Coronary artery (tissue), 2 donors: Measurements from ENCODE around the gene F2RL3.

Experiments used
- DNase-seq: peaks from one replicate; pipeline ENCODE4 v3.0.0-alpha.2; 2017; ENCODE audit warnings: low spot score
- H3K27ac ChIP-seq, 2 donors: fragments of 200-600 bp; sonication (generic); one replicate each; pipeline ENCODE4 v1.5.1; 2016 to 2019
- H3K4me3 ChIP-seq: fragments of 200-600 bp; sonication (generic); 2 replicates; pipeline ENCODE4 v1.5.1; 2016; ENCODE audit warnings: mild to moderate bottlenecking, moderate library complexity
- TF ChIP-seq, protein P1 (sequence below): fragments of 200-600 bp; sonication (generic); IDR thresholded peaks from one replicate; pipeline ENCODE4 v1.5.1; 2019; ENCODE audit warnings: antibody characterized with exemption

The F2RL3 gene

DNA sequence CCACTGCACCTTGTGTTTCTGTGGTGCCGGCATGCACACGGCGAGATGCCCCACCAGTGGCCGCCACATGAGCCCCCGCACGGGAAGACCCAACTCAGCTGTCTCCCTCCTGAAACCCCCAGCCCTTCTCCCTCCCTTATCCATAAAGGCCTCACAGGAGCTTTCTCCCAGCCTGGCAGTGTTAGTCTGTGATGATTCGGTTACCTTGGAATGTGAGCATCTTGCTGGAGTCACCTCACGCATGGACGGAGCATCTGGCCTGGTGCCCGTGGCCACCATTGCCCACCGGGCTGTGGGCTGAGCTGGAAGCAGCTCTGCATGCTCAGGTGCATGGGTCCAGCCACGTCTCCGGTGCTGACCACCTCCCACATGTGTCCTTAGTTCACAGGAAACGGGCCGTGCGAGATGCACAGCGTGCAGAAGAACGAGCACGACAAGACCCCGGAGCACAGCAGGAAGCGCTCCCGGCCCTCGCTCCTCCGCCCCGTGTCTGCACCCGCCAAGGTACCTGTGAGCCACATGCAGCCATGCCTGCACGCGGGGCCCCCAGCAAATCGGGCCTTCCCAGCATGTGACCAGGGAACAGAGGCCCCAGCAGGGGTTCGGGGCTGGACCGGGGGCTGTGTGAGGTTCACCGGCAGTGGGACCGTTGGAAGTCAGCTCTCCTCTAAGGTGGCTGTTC is 37.6 kb upstream of the F2RL3 start:
- no peak overlapping the region for H3K27ac ChIP-seq
- no peak overlapping the region for H3K4me3 ChIP-seq
- TF ChIP-seq, protein P1, sequence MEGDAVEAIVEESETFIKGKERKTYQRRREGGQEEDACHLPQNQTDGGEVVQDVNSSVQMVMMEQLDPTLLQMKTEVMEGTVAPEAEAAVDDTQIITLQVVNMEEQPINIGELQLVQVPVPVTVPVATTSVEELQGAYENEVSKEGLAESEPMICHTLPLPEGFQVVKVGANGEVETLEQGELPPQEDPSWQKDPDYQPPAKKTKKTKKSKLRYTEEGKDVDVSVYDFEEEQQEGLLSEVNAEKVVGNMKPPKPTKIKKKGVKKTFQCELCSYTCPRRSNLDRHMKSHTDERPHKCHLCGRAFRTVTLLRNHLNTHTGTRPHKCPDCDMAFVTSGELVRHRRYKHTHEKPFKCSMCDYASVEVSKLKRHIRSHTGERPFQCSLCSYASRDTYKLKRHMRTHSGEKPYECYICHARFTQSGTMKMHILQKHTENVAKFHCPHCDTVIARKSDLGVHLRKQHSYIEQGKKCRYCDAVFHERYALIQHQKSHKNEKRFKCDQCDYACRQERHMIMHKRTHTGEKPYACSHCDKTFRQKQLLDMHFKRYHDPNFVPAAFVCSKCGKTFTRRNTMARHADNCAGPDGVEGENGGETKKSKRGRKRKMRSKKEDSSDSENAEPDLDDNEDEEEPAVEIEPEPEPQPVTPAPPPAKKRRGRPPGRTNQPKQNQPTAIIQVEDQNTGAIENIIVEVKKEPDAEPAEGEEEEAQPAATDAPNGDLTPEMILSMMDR: no peak
- no peak for DNase-seq

DNA sequence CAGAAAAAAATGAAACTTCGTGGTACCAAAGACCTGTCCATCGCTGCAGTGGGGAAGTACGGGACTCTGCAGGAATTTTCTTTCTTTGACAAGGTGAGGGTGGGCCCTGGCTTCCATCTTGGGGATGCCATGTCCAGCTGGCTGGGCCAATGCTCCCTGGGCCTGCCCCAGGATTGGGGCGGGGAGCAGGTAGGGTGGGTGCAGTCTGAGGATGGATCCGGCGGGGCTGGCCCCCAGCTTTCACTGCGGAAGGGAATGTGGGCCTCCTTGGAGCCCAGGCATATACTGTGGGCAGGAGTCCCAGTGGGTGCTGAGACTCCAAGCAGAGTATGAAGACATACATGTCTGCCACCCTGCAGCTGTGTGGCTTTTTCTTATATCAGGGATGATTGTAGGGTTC is 35.7 kb upstream of the F2RL3 start:
- TF ChIP-seq, protein P1: no peak
- Histone ChIP-seq H3K4me3 (no peak overlapping the region), H3K27ac (no peak overlapping the region)
- no peak for DNase-seq

DNA sequence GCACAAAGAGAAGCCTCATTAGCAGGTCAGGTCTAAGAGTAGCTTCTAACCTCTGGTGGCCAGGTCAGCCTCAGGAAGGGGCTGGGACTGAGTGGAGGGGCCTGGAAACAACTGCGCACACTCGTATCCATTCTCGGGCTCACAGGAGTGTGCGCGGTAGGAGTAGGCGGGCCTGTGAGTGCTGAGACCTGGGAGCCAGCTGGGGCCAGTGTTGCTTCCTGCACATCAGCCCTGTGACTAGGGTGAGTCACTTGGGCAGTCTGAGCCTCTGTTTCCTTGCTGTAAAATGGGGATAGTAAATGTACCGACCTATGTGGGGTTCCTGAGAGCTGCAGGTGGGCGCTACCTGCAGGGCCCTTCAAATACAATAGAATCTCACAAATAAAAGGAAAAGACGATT is 32.7 kb upstream of the F2RL3 start:
- no peak for DNase-seq
- H3K27ac ChIP-seq: no peak overlapping the region
- TF ChIP-seq, protein P1: no peak
- H3K4me3 ChIP-seq: no peak overlapping the region

DNA sequence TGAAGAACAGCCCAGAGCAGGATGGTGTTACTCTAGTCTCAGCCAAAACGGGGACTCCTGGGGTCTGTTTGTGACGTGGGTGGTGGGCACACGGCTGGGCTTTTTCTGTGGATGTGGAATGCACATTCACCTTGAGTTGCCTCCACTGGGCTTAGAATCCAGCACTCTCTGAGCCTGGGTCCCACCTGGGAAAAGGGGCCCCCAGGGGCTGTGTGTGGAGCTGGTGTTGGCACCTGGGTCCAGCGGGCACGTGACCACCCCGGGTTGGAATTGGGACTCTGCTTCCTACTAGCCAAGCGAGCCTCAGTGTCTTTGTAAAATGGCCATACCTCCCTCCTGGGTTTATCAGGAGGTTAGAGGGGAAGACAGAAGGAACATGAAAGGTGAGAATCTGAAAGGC is 29.2 kb upstream of the F2RL3 start:
- DNase-seq: no peak
- no peak overlapping the region for H3K4me3 ChIP-seq
- TF ChIP-seq, protein P1: no peak
- no peak overlapping the region for H3K27ac ChIP-seq

DNA sequence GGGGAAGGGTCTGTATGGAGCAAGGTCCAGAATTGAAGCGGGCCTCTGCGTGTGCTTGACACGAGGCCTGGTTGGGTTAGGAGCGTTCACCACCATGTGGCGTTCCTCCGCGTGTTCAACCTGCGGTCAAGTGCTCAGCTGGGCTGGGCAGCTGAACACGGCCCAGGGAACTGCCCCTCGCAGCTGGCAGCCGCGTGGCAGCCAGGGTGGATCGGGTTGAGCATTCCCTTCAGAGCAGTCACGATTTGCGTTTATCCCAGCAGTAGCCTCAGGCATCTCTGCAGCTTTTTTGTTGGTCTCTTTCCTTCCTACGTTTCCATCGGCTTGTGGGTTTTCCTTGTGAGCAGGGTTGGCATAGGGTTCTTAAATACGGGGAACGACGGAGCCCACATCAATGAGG is 28.7 kb upstream of the F2RL3 start:
- TF ChIP-seq, protein P1: no peak
- Histone ChIP-seq H3K27ac (no peak overlapping the region), H3K4me3 (no peak overlapping the region)
- no peak for DNase-seq

DNA sequence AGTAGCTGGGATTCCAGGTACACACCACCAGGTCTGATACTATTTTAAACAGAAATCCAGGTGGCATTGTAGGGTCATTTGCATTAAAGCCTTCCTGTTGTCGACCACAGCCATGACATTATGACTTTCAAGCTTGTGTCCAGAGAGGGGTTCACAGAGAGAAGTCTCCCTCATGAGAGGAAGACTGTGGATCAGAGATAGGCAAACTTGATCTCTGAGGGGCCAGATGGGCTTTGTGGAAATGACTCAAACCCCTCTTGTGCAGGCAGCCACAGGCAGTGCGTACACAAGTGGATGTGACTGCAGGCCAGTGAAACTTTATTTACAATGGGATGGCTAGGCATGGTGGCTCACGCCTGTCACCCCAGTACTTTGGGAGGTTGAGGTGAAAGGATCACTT is 27.8 kb upstream of the F2RL3 start:
- Histone ChIP-seq H3K27ac (no peak overlapping the region), H3K4me3 (no peak overlapping the region)
- no peak for DNase-seq
- TF ChIP-seq, protein P1: no peak

- TF ChIP-seq, protein P1: no peak
- Histone ChIP-seq H3K4me3 (no peak overlapping the region), H3K27ac (no peak overlapping the region)
- no peak for DNase-seq
These were observed 27.0 kb upstream of the F2RL3 start for GRCh38 chr19:16861834-16862233.
